ENCODE results near the gene TMOD1.

DNA sequence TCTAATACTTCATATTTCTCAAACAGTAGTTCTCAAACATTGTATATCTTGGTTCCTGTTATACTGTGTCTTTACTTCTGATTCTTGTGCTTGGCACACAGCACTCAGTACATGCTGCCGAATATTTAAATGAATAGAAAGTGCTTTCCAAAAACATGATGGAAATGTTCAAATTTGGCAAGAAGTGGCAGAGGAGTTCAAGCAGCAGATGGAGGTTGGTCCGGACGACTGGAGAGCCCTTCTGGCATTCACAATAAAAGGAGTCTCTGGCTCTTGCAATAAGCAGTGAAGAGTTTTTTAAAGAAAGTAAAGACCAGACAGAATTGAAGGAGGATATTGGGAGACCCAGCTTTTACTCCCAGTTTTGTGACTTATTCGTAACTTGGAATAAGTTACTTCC, 95.4 kb downstream of the TMOD1 start:
- TF ChIP-seq, protein P1, sequence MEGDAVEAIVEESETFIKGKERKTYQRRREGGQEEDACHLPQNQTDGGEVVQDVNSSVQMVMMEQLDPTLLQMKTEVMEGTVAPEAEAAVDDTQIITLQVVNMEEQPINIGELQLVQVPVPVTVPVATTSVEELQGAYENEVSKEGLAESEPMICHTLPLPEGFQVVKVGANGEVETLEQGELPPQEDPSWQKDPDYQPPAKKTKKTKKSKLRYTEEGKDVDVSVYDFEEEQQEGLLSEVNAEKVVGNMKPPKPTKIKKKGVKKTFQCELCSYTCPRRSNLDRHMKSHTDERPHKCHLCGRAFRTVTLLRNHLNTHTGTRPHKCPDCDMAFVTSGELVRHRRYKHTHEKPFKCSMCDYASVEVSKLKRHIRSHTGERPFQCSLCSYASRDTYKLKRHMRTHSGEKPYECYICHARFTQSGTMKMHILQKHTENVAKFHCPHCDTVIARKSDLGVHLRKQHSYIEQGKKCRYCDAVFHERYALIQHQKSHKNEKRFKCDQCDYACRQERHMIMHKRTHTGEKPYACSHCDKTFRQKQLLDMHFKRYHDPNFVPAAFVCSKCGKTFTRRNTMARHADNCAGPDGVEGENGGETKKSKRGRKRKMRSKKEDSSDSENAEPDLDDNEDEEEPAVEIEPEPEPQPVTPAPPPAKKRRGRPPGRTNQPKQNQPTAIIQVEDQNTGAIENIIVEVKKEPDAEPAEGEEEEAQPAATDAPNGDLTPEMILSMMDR (IDR thresholded peaks at IDR 0.05; ENCODE audit: low read depth, low read length, poor library complexity, severe bottlenecking): no peak
- TF ChIP-seq EZH2phosphoT487 (IDR thresholded peaks at IDR 0.05; ENCODE audit: borderline replicate concordance, low read length): no peak

Measured in DOHH2 (cell line).